Measurements from ENCODE around the gene SREBF1.

- TF ChIP-seq MAFK (IDR thresholded peaks at IDR 0.05; ENCODE audit: low read depth, low read length) = no peak
- TF ChIP-seq, protein P1, sequence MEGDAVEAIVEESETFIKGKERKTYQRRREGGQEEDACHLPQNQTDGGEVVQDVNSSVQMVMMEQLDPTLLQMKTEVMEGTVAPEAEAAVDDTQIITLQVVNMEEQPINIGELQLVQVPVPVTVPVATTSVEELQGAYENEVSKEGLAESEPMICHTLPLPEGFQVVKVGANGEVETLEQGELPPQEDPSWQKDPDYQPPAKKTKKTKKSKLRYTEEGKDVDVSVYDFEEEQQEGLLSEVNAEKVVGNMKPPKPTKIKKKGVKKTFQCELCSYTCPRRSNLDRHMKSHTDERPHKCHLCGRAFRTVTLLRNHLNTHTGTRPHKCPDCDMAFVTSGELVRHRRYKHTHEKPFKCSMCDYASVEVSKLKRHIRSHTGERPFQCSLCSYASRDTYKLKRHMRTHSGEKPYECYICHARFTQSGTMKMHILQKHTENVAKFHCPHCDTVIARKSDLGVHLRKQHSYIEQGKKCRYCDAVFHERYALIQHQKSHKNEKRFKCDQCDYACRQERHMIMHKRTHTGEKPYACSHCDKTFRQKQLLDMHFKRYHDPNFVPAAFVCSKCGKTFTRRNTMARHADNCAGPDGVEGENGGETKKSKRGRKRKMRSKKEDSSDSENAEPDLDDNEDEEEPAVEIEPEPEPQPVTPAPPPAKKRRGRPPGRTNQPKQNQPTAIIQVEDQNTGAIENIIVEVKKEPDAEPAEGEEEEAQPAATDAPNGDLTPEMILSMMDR (conservative IDR thresholded peaks at IDR 0.05; ENCODE audit: low read depth, low read length) = no peak
- no peak for TF ChIP-seq RAD21 (IDR thresholded peaks at IDR 0.05; ENCODE audit: low read length)
- no peak for TF ChIP-seq SMC3 (IDR thresholded peaks at IDR 0.05; ENCODE audit: low read depth, low read length)
Observed at GRCh38 chr17:17865035-17865434, 28.2 kb upstream of the SREBF1 start.

Data from IMR-90 (cell line).